ENCODE results near the gene POLN.
A peak's percentile ranks its signal among the peaks of the same experiment; 100 is the strongest.

Gene POLN

GRCh38 chr4:2078584-2078983, 163.3 kb downstream of the POLN start:
- no peak for TF ChIP-seq POLR2A (IDR thresholded peaks at IDR 0.05; ENCODE audit: low read depth, low read length)
- no peak for DNase-seq (ENCODE audit: insufficient read length, low spot score)
- FAIRE-seq, result no peak

- DNase-seq (ENCODE audit: insufficient read length, low spot score) (no peak), FAIRE-seq (no peak)
- no peak for TF ChIP-seq POLR2A (IDR thresholded peaks at IDR 0.05; ENCODE audit: low read depth, low read length)
These were observed 164.1 kb downstream of the POLN start for GRCh38 chr4:2077537-2078460.

- no peak for TF ChIP-seq POLR2A (IDR thresholded peaks at IDR 0.05; ENCODE audit: low read depth, low read length)
- FAIRE-seq (no peak), DNase-seq (ENCODE audit: insufficient read length, low spot score) (no peak)
These were observed 164.9 kb downstream of the POLN start for GRCh38 chr4:2076908-2077536.

GRCh38 chr4:2075987-2076907, 165.7 kb downstream of the POLN start:
- FAIRE-seq, result no peak
- no peak for TF ChIP-seq POLR2A (IDR thresholded peaks at IDR 0.05; ENCODE audit: low read depth, low read length)
- no peak for DNase-seq (ENCODE audit: insufficient read length, low spot score)

GRCh38 chr4:2075171-2075986, 166.5 kb downstream of the POLN start:
- no peak for TF ChIP-seq POLR2A (IDR thresholded peaks at IDR 0.05; ENCODE audit: low read depth, low read length)
- no peak for FAIRE-seq
- no peak for DNase-seq (ENCODE audit: insufficient read length, low spot score)

- DNase-seq (ENCODE audit: insufficient read length, low spot score) (no peak), FAIRE-seq (no peak)
- TF ChIP-seq POLR2A (IDR thresholded peaks at IDR 0.05; ENCODE audit: low read depth, low read length), result no peak
These were observed 167.3 kb downstream of the POLN start for GRCh38 chr4:2074588-2074987.

GRCh38 chr4:2073808-2074481, 168.0 kb downstream of the POLN start:
- no peak for FAIRE-seq
- DNase-seq (ENCODE audit: insufficient read length, low spot score), result no peak

GRCh38 chr4:2072971-2073807, 168.7 kb downstream of the POLN start:
- FAIRE-seq (no peak), DNase-seq (ENCODE audit: insufficient read length, low spot score) (no peak)
- no peak for TF ChIP-seq POLR2A (IDR thresholded peaks at IDR 0.05; ENCODE audit: low read depth, low read length)

More at GRCh38 chr4:2073808-2074481, 168.0 kb downstream of the POLN start:
- no peak for TF ChIP-seq POLR2A (IDR thresholded peaks at IDR 0.05; ENCODE audit: low read depth, low read length)

- 0 out of 2 replicates have a peak, but pooled peaks have one; percentile 5 for TF ChIP-seq POLR2A (IDR thresholded peaks at IDR 0.05; ENCODE audit: low read depth, low read length)
- FAIRE-seq, result no peak
- DNase-seq (ENCODE audit: insufficient read length, low spot score), result no peak
These were observed 169.7 kb downstream of the POLN start for GRCh38 chr4:2071912-2072867.

- no peak for DNase-seq (ENCODE audit: insufficient read length, low spot score)
- FAIRE-seq, result no peak
- no peak for TF ChIP-seq POLR2A (IDR thresholded peaks at IDR 0.05; ENCODE audit: low read depth, low read length)
These were observed 170.5 kb downstream of the POLN start for GRCh38 chr4:2071252-2071911.

Measured in H54 (cell line).